K562 (cell line): ENCODE data around the gene ADNP. TPM values are rescaled to one million over a fixed set of nuclear protein-coding genes. Genes with fewer than 3 reads are reported as not detected.

Experiments used
- AFF1 ChIP-seq, 2 experiments: fragments of 450-650 bp; IDR thresholded peaks; 2 replicates each; pipeline ENCODE4 v1.6.1; 2018; ENCODE audit warnings: mild to moderate bottlenecking in 2 of 2, low read depth in 1 of 2; ENCODE audit not compliant: partially characterized antibody in 2 of 2
- CBX2 ChIP-seq: fragments of 200-600 bp; sonication (generic); IDR thresholded peaks from one replicate; pipeline ENCODE4 v1.6.1; 2012; ENCODE audit warnings: mild to moderate bottlenecking, low read length, inconsistent platforms; ENCODE audit not compliant: insufficient read depth, poor library complexity, severe bottlenecking
- CXXC5 ChIP-seq: fragments of 250-450 bp; sonication (Bioruptor Pico); IDR thresholded peaks from 2 replicates; pipeline ENCODE4 v1.8.0; 2022; ENCODE audit warnings: inconsistent platforms, mild to moderate bottlenecking, moderate library complexity
- GABPA ChIP-seq: fragments of 200-800 bp; sonication (Bioruptor generic); conservative IDR thresholded peaks from 2 replicates; pipeline ENCODE4 v1.6.1; 2016; ENCODE audit warnings: low read depth, missing genetic modification characterization, missing compliant biosample characterization
- KLF6 ChIP-seq: fragments of 250-450 bp; sonication (Bioruptor Pico); IDR thresholded peaks from 2 replicates; pipeline ENCODE4 v1.4.0; 2020; ENCODE audit warnings: mild to moderate bottlenecking, moderate library complexity, borderline replicate concordance
- PHF8 ChIP-seq: fragments of 200-600 bp; sonication (generic); IDR thresholded peaks from 2 replicates; pipeline ENCODE4 v1.6.1; 2012; ENCODE audit warnings: mixed run types, mild to moderate bottlenecking, inconsistent platforms, low read length, moderate library complexity, borderline replicate concordance
- RBM15 ChIP-seq: fragments of 200-400 bp; formaldehyde crosslinking; IDR thresholded peaks from 2 replicates; pipeline ENCODE4 v1.6.1; 2018; ENCODE audit warnings: mild to moderate bottlenecking, low read length, moderate library complexity; ENCODE audit not compliant: insufficient read depth
- SAFB ChIP-seq: fragments of 200-400 bp; formaldehyde crosslinking; IDR thresholded peaks from 2 replicates; pipeline ENCODE4 v1.6.1; 2017; ENCODE audit warnings: low read depth, low read length, borderline replicate concordance
- SIX5 ChIP-seq, 2 experiments: IDR thresholded peaks; 2 replicates each; pipeline ENCODE4 v1.6.1; 2011; ENCODE audit warnings: low read length in 2 of 2, borderline replicate concordance in 1 of 2, low read depth in 1 of 2, mild to moderate bottlenecking in 1 of 2, moderate library complexity in 1 of 2; ENCODE audit not compliant: insufficient read depth in 1 of 2
- YY1 ChIP-seq, 3 experiments: IDR thresholded peaks; 2 replicates each; pipeline ENCODE4 v1.6.1; 2011; ENCODE audit warnings: low read length in 2 of 3, mild to moderate bottlenecking in 2 of 3, moderate library complexity in 2 of 3, borderline replicate concordance in 1 of 3, control low read depth in 1 of 3, low read depth in 1 of 3; ENCODE audit not compliant: insufficient read depth in 3 of 3, insufficient replicate concordance in 2 of 3, control insufficient read depth in 1 of 3, insufficient read length in 1 of 3; ENCODE audit errors: extremely low read depth in 1 of 3
- ZBED1 ChIP-seq: IDR thresholded peaks from 2 replicates; pipeline ENCODE4 v1.6.1; 2014
- ZKSCAN3 ChIP-seq: fragments of 250-450 bp; sonication (Bioruptor Pico); IDR thresholded peaks from 2 replicates; pipeline ENCODE4 v1.4.0; 2020
- ZNF121 ChIP-seq: sonication (generic); formaldehyde crosslinking; conservative IDR thresholded peaks from 2 replicates; pipeline ENCODE4 v1.8.0; 2022; ENCODE audit warnings: missing genetic modification reagents
- ZNF395 ChIP-seq: fragments of 200-800 bp; sonication (Bioruptor generic); IDR thresholded peaks from 2 replicates; pipeline ENCODE4 v1.6.1; 2017; ENCODE audit warnings: missing genetic modification characterization, missing compliant biosample characterization
- ZNF77 ChIP-seq: fragments of 250-450 bp; sonication (Bioruptor Pico); IDR thresholded peaks from 2 replicates; pipeline ENCODE4 v1.5.0; 2020
- polyA plus RNA-seq, 8 experiments: library from polyadenylated mRNA; depleted of rRNA in 4 of 8; stranded (reverse) in 5 of 8; unstranded in 3 of 8; fragments of >200 nt; fragmentation: Nextera tagmentation in 2 of 8; fragmentation: Illumina TruSeq in 1 of 8; extraction: Ambion mirVana in 2 of 8; extraction: Trizol in 1 of 8; gene quantifications; 2 replicates each; pipeline versions ENCODE4 v1.2.1 to v1.2.3, GENCODE V29; 2011 to 2014; ENCODE audit warnings: inconsistent platforms in 1 of 8, missing spikeins in 1 of 8
- total RNA-seq, 7 experiments: library from RNA; depleted of rRNA in 6 of 7; stranded (reverse); fragments of >200 nt in 6 of 7; fragmentation: Illumina TruSeq in 2 of 7; extraction: Trizol in 2 of 7; gene quantifications; 2 replicates each; pipeline versions ENCODE4 v1.2.1 to v1.2.3, GENCODE V29; 2011 to 2021; ENCODE audit warnings: low replicate concordance in 1 of 7
- TF ChIP-seq, protein P1 (sequence below): fragments of 250-450 bp; sonication (Bioruptor Pico); IDR thresholded peaks from 2 replicates; pipeline ENCODE4 v1.5.0; 2020; ENCODE audit warnings: mild to moderate bottlenecking
- TF ChIP-seq, protein P2 (sequence below): fragments of 250-450 bp; sonication (Bioruptor Pico); IDR thresholded peaks from 2 replicates; pipeline ENCODE4 v1.8.0; 2022; ENCODE audit warnings: inconsistent platforms, mild to moderate bottlenecking, moderate library complexity, borderline replicate concordance

ADNP gene
- total and polyA plus RNA-seq, 9 of the 15 experiments (the other 6 are each of a cell fraction or from before 2014, with no cell fraction given), result 17.8 to 59.9 (median 25.3) TPM

GRCh38 chr20:50929299-50930138 is 1.7 kb downstream of the ADNP start (continued):
- peak; percentile 65 to 66 for TF ChIP-seq AFF1 (IDR thresholded peaks at IDR 0.05; ENCODE audit: low read depth in 1 of 2, partially characterized antibody in 2 of 2)
- TF ChIP-seq SIX5 (IDR thresholded peaks at IDR 0.05; ENCODE audit: borderline replicate concordance in 1 of 2, insufficient read depth in 1 of 2, low read depth in 1 of 2, low read length in 2 of 2), result no peak
- TF ChIP-seq, protein P1, sequence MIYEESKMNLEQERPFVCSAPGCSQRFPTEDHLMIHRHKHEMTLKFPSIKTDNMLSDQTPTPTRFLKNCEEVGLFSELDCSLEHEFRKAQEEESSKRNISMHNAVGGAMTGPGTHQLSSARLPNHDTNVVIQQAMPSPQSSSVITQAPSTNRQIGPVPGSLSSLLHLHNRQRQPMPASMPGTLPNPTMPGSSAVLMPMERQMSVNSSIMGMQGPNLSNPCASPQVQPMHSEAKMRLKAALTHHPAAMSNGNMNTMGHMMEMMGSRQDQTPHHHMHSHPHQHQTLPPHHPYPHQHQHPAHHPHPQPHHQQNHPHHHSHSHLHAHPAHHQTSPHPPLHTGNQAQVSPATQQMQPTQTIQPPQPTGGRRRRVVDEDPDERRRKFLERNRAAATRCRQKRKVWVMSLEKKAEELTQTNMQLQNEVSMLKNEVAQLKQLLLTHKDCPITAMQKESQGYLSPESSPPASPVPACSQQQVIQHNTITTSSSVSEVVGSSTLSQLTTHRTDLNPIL (CRISPR knock-in tag), result no peak
- no peak for TF ChIP-seq ZKSCAN3 (CRISPR knock-in tag)
- TF ChIP-seq SAFB, result no peak
- TF ChIP-seq CBX2, result no peak
- TF ChIP-seq KLF6 (CRISPR knock-in tag), result no peak; the same call in 1 of the 2 replicates
- TF ChIP-seq ZBED1, result peak; percentile 80; the same call in 1 of the 2 replicates
- TF ChIP-seq RBM15, result no peak
- TF ChIP-seq ZNF121 (CRISPR knock-in tag), result no peak
- TF ChIP-seq ZNF77, result no peak
- TF ChIP-seq, protein P2, sequence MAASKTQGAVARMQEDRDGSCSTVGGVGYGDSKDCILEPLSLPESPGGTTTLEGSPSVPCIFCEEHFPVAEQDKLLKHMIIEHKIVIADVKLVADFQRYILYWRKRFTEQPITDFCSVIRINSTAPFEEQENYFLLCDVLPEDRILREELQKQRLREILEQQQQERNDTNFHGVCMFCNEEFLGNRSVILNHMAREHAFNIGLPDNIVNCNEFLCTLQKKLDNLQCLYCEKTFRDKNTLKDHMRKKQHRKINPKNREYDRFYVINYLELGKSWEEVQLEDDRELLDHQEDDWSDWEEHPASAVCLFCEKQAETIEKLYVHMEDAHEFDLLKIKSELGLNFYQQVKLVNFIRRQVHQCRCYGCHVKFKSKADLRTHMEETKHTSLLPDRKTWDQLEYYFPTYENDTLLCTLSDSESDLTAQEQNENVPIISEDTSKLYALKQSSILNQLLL (CRISPR knock-in tag), result no peak
- peak in 2 of 3 experiments; percentile 76 to 84 for TF ChIP-seq YY1 (IDR thresholded peaks at IDR 0.05; ENCODE audit: borderline replicate concordance in 1 of 3, control insufficient read depth in 1 of 3, extremely low read depth in 1 of 3, insufficient read depth in 3 of 3, insufficient read length in 1 of 3, insufficient replicate concordance in 2 of 3, low read depth in 1 of 3, low read length in 2 of 3)
- no peak; the same call in 1 of the 2 replicates for TF ChIP-seq PHF8
- TF ChIP-seq GABPA (tag), result peak; percentile 68
- TF ChIP-seq ZNF395 (CRISPR knock-in tag), result 0 out of 2 replicates have a peak, but pooled peaks have one; percentile 69
- TF ChIP-seq CXXC5 (CRISPR knock-in tag), result peak; percentile 46
